HG02571 (cell line): Measurements from ENCODE around the gene FAM186B.

Source experiments
- ATAC-seq: cut with Tn5 transposase; IDR thresholded peaks from one replicate; pipeline ENCODE4 v1.9.1; 2021; ENCODE audit warnings: mild to moderate bottlenecking, moderate library complexity; ENCODE audit not compliant: unreplicated experiment

Gene FAM186B

DNA sequence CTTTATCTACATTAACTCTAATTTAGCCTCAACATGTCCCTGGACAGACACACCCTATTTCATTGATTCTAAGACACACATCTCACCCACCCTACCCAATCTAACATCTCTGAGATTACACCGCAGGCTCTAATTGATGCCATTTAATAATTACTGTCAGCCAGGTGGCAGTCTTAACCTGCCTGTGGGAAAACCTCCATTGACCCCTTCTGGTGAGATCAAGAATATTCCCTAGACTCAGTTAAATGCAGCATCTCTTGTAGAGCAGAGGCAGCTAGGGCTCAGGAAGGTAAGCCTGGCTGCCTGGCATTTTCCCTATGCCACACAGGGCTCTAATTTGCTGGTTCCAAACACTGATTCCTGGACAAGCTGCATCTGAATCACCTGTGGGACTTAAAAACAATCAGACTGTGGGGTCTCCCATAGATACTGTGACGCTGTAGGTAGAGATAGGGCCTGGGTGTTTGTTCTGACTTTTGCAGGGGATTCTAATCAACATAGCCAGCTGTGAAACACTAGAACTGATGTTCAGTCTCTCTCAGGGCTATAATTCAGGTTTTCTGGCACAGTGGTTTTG is 51.8 kb downstream of the FAM186B start:
- no peak for ATAC-seq

DNA sequence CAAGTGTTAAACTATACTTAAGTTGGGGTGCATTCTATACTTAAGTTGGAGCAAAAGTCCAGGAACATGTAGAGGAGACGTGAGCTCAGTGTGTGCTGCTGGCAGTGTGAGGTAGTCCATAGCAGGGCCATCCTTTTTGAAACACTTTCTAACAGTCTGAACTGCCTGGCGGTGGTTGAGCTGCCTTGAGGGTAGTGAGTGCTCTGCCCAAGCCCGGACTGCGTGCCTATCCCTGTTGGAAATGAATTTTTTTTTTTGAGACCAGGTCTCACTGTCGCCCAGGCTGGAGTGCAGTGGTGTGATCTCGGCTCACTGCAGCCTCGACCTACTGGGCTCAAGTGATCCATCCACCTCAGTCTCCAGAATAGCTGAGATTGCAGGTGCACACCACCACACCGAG is 52.5 kb downstream of the FAM186B start:
- no peak for ATAC-seq

DNA sequence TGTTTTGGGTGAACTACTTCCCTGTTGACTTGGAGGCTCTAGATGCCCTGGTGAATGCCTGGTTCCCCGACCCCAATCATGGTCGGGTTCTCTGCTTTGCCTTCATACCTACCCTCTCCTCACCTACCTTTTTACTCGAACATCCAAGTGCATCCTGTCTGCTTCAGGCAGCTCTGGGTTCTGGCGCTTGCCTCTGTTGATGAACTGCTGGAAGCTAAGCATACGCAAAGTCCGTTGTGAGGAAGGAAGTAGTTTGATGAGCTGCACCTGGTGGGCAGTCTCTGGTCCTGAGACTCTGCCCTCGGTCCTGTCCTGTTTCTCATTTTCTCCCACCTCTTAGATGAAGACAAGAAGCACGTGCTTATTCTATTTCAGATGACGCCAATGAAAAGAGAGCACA is 53.0 kb downstream of the FAM186B start:
- no peak for ATAC-seq

DNA sequence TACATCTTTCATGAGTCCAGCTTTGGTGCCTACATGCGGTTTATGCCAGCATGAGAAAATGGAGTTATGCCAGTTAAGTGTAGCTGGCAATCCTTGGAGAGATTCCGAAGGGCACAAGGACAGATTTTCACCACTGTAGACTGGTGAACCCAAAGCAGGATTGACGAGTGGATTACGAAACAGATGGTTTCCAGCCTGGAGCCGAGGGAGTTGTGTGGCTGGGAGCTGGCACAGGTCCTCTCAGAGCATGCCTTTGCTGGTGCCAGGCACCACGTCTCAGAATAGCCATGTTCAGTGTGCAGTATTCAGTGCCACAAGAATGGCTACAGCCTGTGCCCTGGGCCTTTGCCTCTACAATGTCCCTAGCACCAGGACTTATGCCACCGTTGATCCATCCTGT is 53.4 kb downstream of the FAM186B start:
- no peak for ATAC-seq

- ATAC-seq = no peak
These were observed 54.7 kb downstream of the FAM186B start for GRCh38 chr12:49550693-49551252.

DNA sequence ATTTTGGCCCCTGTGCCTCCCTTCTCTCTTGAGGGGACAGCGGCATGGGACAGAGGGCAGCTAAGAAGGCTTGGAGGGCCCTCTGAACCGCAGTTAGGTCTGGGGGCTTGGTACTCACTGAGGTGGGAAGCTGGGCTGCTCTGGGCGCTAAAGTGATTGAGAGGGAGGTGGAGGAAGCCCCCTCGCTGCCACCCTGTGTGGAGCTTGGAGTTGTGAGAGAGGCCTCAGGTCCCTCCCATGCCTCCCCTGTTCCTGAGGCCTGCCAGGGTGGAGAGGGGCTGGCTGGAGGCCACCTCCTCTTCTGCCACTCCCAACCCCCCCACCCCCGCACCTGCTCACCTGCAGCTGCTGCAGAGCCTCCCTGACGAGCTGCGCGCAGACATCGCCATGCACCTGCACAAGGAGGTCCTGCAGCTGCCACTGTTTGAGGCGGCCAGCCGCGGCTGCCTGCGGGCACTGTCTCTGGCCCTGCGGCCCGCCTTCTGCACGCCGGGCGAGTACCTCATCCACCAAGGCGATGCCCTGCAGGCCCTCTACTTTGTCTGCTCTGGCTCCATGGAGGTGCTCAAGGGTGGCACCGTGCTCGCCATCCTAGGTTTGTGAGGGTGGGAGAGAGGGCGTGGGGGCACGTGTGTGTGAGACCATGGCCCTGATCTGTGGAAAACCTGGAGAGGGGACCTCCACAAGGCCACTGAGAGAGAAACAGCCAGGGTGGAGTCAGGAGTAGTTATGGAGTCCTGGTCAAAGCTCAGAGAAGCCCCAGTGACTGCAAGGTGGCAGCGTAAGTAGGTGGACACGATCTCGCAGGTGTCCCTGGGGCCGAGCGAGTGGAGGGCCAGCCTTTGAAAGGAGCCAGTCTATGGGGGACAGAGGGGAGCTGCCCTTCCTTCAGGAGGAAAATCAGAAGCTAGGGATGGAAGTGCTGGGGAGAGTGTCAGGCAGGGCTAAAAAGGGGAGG is 55.4 kb downstream of the FAM186B start:
- no peak for ATAC-seq

DNA sequence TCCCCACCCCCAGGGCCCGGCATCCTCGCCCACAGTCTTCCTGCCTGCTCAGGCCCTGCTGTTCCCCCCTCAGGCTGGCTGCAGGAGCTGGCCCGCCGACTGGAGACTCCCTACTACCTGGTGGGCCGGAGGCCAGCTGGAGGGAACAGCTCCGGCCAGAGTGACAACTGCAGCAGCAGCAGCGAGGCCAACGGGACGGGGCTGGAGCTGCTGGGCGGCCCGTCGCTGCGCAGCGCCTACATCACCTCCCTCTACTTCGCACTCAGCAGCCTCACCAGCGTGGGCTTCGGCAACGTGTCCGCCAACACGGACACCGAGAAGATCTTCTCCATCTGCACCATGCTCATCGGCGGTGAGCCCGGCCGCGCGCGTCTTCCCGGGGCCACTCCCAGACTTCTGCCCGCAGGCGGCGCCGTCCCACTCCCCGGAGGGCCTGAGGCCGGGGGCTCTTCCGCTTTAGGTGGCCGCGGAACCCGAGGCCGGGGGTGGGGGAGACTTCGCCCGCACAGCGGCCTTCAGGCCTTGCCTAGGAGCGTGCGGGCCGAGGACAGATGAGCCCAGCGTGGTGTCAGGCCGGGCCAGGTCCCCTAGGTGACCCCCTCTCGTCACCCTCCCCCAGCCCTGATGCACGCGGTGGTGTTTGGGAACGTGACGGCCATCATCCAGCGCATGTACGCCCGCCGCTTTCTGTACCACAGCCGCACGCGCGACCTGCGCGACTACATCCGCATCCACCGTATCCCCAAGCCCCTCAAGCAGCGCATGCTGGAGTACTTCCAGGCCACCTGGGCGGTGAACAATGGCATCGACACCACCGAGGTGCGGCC is 56.4 kb downstream of the FAM186B start:
- ATAC-seq = no peak

DNA sequence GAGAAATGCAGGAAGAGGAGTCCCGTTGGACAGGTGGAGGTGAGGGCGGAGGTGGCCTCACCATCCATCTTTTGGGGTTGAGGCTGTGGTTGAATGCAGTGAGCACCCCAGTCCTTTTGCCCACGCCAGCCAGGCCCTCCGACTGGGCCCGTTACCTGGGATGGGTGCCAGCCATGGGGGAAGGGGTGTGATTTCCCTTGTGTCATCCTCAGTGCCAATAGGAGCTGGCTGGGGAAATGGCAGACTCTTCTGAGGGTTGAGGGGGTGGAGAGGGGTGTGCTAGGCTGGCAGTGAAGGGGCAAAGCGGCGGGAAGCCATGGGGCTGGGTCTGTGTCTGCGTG is 57.0 kb downstream of the FAM186B start:
- no peak for ATAC-seq

GRCh38 chr12:49547090-49547690 is 58.2 kb downstream of the FAM186B start:
- ATAC-seq = no peak

DNA sequence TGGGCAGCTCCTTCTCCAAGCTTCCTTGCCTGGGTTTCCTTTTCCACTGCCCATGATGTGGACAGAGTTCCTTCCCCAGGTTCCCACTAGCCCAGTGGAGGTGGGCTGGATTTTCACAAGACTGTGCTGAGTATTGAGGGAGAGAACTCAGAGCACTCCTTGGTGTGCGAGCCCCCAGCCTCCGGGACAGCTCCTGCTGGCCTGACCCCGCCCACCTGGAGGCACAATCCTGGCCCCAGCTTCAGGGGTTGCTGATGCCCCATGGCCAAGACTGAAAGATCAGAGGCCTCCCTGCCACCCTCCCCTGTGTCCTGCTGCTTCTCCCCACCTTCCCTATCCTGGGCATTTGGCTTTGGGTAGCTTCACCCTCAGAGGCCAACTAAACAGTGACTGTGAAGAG is 59.0 kb downstream of the FAM186B start:
- no peak for ATAC-seq

DNA sequence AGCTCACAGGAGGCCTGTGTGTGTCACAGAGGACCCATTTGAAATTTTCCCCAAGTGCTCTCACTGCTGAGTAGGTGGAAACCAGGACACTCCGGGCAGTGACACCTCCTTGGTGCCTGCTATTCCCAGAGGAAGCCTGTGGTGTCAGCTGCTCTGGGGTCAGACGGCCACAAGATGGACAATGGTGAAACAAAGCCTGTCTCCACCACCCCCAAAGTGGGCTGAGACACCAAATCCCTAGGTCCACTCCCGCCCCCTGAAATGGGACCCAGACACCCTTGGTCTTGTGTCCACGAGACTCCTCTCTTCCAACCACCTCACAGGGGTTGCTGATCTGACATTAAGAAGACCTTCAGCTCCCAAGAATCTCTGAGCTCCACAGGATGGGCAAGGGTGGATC is 59.6 kb downstream of the FAM186B start:
- ATAC-seq = no peak

GRCh38 chr12:49543914-49544815 is 61.3 kb downstream of the FAM186B start:
- no peak for ATAC-seq

DNA sequence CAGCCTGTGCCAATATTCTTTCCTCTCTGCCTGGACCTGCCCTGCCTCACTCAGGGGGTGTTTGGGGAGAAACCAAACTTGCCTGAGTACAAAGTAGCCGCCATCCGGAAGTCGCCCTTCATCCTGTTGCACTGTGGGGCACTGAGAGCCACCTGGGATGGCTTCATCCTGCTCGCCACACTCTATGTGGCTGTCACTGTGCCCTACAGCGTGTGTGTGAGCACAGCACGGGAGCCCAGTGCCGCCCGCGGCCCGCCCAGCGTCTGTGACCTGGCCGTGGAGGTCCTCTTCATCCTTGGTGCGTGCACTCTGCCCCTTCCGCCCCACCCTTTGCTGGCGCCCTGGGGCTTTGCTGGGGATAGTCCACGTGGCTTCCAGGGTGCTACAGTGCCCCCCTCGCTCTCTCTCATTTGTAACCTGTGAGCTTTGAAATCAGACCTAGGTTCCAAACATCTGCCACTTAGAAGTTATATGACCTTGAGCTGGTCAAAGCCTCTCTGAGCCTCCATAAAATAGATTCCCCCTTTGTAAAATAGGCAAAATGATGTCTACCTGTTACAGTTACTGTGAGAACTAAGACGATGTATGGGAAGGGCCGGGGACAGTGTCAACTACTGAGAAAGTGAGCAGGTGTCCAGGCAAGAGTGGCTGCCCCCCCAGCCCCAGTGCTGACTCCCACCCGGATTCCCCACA is 62.1 kb downstream of the FAM186B start:
- no peak for ATAC-seq

GRCh38 chr12:49542592-49543160 is 62.8 kb downstream of the FAM186B start:
- no peak for ATAC-seq

DNA sequence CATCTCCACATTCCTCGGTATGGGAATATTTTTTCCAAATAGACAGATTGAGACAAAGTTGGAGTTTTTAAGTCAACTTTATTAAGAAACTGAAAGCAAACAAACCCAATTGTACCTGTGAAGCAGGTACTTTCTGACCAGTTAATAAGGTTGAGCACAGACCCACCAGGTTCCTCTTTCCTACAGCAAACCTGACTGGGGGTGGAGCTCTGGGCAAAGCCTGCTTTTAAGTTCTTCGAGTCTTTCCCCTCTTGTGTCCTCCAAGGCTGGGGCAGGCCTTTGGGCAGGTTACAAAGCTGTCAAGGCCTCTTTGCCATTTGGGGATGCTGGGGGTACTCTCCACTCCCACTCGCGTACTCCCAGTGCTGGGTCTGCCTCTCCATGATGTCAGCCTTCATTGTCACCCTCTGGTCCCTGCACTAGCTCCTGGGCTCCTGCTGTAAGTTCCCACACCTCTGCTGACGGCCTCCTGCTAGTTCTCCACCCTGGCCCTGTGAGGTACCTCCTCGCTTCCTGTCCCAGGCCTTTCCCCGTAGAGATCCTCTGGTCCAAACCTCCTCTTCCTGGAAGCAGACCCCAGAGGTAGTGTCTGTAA is 63.4 kb downstream of the FAM186B start:
- ATAC-seq = no peak

- no peak for ATAC-seq
These were observed 64.1 kb downstream of the FAM186B start for GRCh38 chr12:49541140-49541861.

GRCh38 chr12:49540229-49541139 is 65.0 kb downstream of the FAM186B start:
- ATAC-seq = no peak
